Measurements from ENCODE around the gene CHST8. TPM values are rescaled to one million over a fixed set of nuclear protein-coding genes. Genes with fewer than 3 reads are reported as not detected.

Gene CHST8
- total and polyA plus RNA-seq, 2 of the 13 experiments (the other 11 are each of a cell fraction or from before 2014, with no cell fraction given), result not detected

- TF ChIP-seq ZNF362 (CRISPR knock-in tag; IDR thresholded peaks at IDR 0.05; ENCODE audit: borderline replicate concordance) (no peak), IRF1 (CRISPR knock-in tag; IDR thresholded peaks at IDR 0.05; ENCODE audit: low read depth) (no peak), ZNF205 (CRISPR knock-in tag; IDR thresholded peaks at IDR 0.05) (no peak), CSRNP2 (CRISPR knock-in tag; conservative IDR thresholded peaks at IDR 0.05; ENCODE audit: low read depth) (no peak), STAG1 (CRISPR knock-in tag; IDR thresholded peaks at IDR 0.05) (peak; percentile 25; the same call in 1 of the 2 replicates), REL (CRISPR knock-in tag; conservative IDR thresholded peaks at IDR 0.05) (no peak), ZNF20 (CRISPR knock-in tag; IDR thresholded peaks at IDR 0.05) (no peak), CEBPB (IDR thresholded peaks at IDR 0.05; ENCODE audit: borderline replicate concordance, low read depth, low read length) (peak; percentile 86), ZNF549 (CRISPR knock-in tag; IDR thresholded peaks at IDR 0.05) (no peak), ZBTB39 (CRISPR knock-in tag; IDR thresholded peaks at IDR 0.05) (no peak), ZNF326 (CRISPR knock-in tag; IDR thresholded peaks at IDR 0.05; ENCODE audit: borderline replicate concordance) (no peak), ZNF235 (CRISPR knock-in tag; IDR thresholded peaks at IDR 0.05; ENCODE audit: borderline replicate concordance) (no peak), ZNF792 (CRISPR knock-in tag; IDR thresholded peaks at IDR 0.05) (0 out of 2 replicates have a peak, but pooled peaks have one; percentile 15), ZNF44 (CRISPR knock-in tag; IDR thresholded peaks at IDR 0.05) (no peak), RXRB (CRISPR knock-in tag; IDR thresholded peaks at IDR 0.05; ENCODE audit: borderline replicate concordance) (no peak), FLYWCH1 (CRISPR knock-in tag; IDR thresholded peaks at IDR 0.05) (no peak), NONO (IDR thresholded peaks at IDR 0.05) (no peak), NONO (CRISPR knock-in tag; conservative IDR thresholded peaks at IDR 0.05) (peak; percentile 42; the same call in 1 of the 2 replicates), ZNF572 (CRISPR knock-in tag; IDR thresholded peaks at IDR 0.05) (no peak), NBN (conservative IDR thresholded peaks at IDR 0.05) (no peak), KLF13 (CRISPR knock-in tag; IDR thresholded peaks at IDR 0.05) (no peak), CREBL2 (CRISPR knock-in tag; IDR thresholded peaks at IDR 0.05; ENCODE audit: borderline replicate concordance) (no peak), ZNF678 (CRISPR knock-in tag; IDR thresholded peaks at IDR 0.05) (no peak), NFE2L2 (IDR thresholded peaks at IDR 0.05; ENCODE audit: low read length) (no peak)
These were observed 198.4 kb downstream of the CHST8 start (continued) for GRCh38 chr19:33819880-33820781.

All from HepG2 (cell line).